NCI-H2081 treated with DMSO at 0.1 percent for 48 hours (cell line): ENCODE measurements around the gene GRHL3.

ENCODE experiments used
- DNase-seq: peaks from one replicate; lab custom pipeline; 2025; lab: John Stamatoyannopoulos, UW

GRHL3 gene

DNA sequence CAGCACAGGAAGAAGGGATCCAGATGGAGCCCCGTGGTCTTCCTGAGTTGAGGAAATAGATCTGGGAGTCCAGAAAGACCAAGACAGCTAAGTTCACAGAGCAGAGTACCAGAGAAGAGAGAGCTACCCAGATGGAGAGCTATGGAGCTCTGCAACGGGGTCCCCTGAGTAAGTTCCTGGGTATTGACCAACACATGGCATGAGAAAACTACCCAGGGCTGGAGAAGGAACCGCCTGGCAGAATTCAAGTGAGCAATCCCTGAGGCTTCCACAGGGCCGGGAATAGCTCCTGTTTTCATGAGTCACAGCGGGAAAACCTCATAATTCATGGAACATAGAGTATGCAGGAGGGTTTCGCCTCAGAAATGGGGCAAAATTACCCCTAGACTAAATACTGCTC is 74.7 kb downstream of the GRHL3 start:
- no peak for DNase-seq

DNA sequence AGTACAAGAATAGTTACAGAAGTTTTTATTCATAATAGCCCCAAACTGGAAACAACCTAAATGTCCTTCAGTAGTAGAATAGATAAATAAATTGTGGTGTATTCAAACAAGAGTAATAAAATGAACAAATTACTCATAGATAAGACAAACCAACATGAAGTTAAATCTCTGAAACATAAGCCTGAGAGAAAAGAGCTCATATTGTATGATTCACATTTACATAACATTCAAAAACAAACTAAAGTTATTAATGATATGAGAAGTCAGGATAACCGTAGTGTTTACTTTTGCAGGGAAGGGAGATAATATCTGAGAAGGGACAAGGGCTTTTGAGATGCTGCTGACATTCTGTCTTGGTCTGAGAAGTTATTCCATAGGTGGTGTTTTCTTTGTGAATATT is 80.9 kb downstream of the GRHL3 start:
- DNase-seq: no peak

DNA sequence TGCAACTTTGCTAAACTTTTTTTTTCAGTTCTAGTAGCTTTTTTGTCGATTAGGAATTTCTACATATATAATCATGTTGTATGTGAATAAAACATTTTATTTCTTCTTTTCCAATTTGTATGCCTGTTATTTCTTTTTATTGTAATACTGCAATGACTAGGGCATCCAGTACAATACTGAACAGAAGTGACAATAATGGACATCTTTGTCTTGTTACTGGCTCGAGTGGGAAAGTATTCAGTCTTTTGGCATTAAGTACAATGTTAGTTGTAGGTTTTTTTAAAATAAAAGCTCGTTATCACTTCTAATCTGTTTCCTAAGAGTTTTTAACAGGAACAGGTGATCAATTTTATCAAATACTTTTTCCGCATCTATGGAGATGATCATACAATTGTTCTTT is 84.6 kb downstream of the GRHL3 start:
- no peak for DNase-seq
